Adrenal gland (tissue), 5 donors: ENCODE data around the gene GOLT1B.
"Not testable (repeated sequence)": the region's sequence is repeated elsewhere in the genome, so short reads cannot be mapped to it uniquely, and the experiment has no call there.

Source experiments
- CTCF ChIP-seq, 6 experiments: fragments of 450-650 bp in 4 of 6; fragments of 200-600 bp in 2 of 6; sonication (generic) in 1 of 6; IDR thresholded peaks; 1 replicate in 5 of 6; 2 replicates in 1 of 6; pipeline versions ENCODE4 v1.5.1 to v1.8.0; 2016 to 2021; ENCODE audit warnings: antibody characterized with exemption in 6 of 6, mild to moderate bottlenecking in 2 of 6, moderate library complexity in 1 of 6
- POLR2A ChIP-seq, 2 donors: fragments of 450-650 bp; IDR thresholded peaks; one replicate each; pipeline ENCODE4 v1.6.1; 2017; ENCODE audit warnings: antibody characterized with exemption in 2 of 2, mild to moderate bottlenecking in 2 of 2, moderate library complexity in 1 of 2
- donor health status: DM: no; HTN: no; CAD: no.

- not testable (repeated sequence) for TF ChIP-seq CTCF, POLR2A (IDR thresholded peaks at IDR 0.05)
These were observed 34.3 kb upstream of the GOLT1B start for GRCh38 chr12:21467334-21467733.
